SK-N-SH (cell line): ENCODE data around the gene CTF1. TPM values are rescaled to one million over a fixed set of nuclear protein-coding genes. Genes with fewer than 3 reads are reported as not detected.

Experiments used
- CTCF ChIA-PET: fragments of 300-600, 350-600 bp; formaldehyde crosslinking; extraction: SDS; loops from one replicate; lab custom pipeline; 2021; lab: Yijun Ruan, JAX
- POLR2A ChIA-PET: fragments of 350-600 bp; sonication (Branson Sonifier 250); formaldehyde crosslinking; extraction: SDS; loops from one replicate; lab custom pipeline; 2020; ENCODE audit warnings: antibody characterized with exemption, inconsistent platforms; lab: Yijun Ruan, JAX
- DNase-seq: peaks from one replicate; pipeline ENCODE4 v3.0.0; 2012
- H2AFZ ChIP-seq: fragments of 200-600 bp; sonication (generic); 2 replicates; pipeline ENCODE4 v1.8.1; 2016; ENCODE audit warnings: antibody characterized with exemption, mild to moderate bottlenecking, low read depth
- H3F3A ChIP-seq: fragments of 200-600 bp; sonication (generic); replicated peaks from 2 replicates; pipeline ENCODE3; 2016; ENCODE audit warnings: antibody characterized with exemption, mild to moderate bottlenecking; ENCODE audit not compliant: insufficient read depth
- H3K27ac ChIP-seq, 2 experiments: fragments of 200-500 bp in 1 of 2; fragments of 200-600 bp in 1 of 2; sonication (Bioruptor generic) in 1 of 2; sonication (generic), shearing (Covaris generic) in 1 of 2; 2 replicates each; pipeline versions ENCODE4 v1.5.1 to v1.6.1; 2014 to 2016; ENCODE audit warnings: low read depth in 2 of 2, inconsistent platforms in 1 of 2, low read length in 1 of 2, mild to moderate bottlenecking in 1 of 2, mixed read lengths in 1 of 2
- H3K27me3 ChIP-seq: fragments of 200-600 bp; sonication (generic), shearing (Covaris generic); 2 replicates; pipeline ENCODE4 v1.6.1; 2016; ENCODE audit warnings: mixed run types; ENCODE audit not compliant: insufficient read depth
- H3K36me3 ChIP-seq, 2 experiments: fragments of 200-500 bp in 1 of 2; fragments of 200-600 bp in 1 of 2; sonication (Bioruptor generic) in 1 of 2; sonication (generic) in 1 of 2; replicated peaks in 1 of 2; 2 replicates each; pipeline versions ENCODE3 to v1.5.1; 2014 to 2016; ENCODE audit warnings: low read length in 1 of 2, mild to moderate bottlenecking in 1 of 2; ENCODE audit not compliant: insufficient read depth in 2 of 2, control insufficient read depth in 1 of 2
- H3K4me1 ChIP-seq, 2 experiments: fragments of 200-500 bp in 1 of 2; fragments of 200-600 bp in 1 of 2; sonication (Bioruptor generic) in 1 of 2; sonication (generic), shearing (Covaris generic) in 1 of 2; 2 replicates each; pipeline versions ENCODE4 v1.5.1 to v1.6.1; 2014 to 2016; ENCODE audit warnings: low read depth in 1 of 2, low read length in 1 of 2, mixed run types in 1 of 2; ENCODE audit not compliant: insufficient read depth in 2 of 2, control insufficient read depth in 1 of 2
- H3K4me2 ChIP-seq: fragments of 200-600 bp; sonication (generic), shearing (Covaris generic); 2 replicates; pipeline ENCODE4 v1.6.1; 2017; ENCODE audit warnings: mixed run types
- H3K4me3 ChIP-seq, 2 experiments: fragments of 200-500 bp in 1 of 2; fragments of 200-600 bp in 1 of 2; sonication (Bioruptor generic) in 1 of 2; sonication (generic), shearing (Covaris generic) in 1 of 2; 2 replicates each; pipeline versions ENCODE4 v1.5.1 to v1.8.1; 2014 to 2016; ENCODE audit warnings: low read depth in 2 of 2, inconsistent platforms in 1 of 2, low read length in 1 of 2, mild to moderate bottlenecking in 1 of 2, mixed read lengths in 1 of 2, moderate library complexity in 1 of 2
- H3K79me2 ChIP-seq: fragments of 200-600 bp; sonication (generic); 2 replicates; pipeline ENCODE4 v1.8.1; 2017; ENCODE audit warnings: mild to moderate bottlenecking; ENCODE audit not compliant: insufficient read depth
- H3K9ac ChIP-seq: fragments of 200-600 bp; sonication (generic); 2 replicates; pipeline ENCODE4 v1.6.1; 2017; ENCODE audit warnings: mixed run types
- H3K9me2 ChIP-seq: fragments of 200-600 bp; sonication (generic); 2 replicates; pipeline ENCODE4 v1.6.1; 2017; ENCODE audit warnings: mixed run types
- H3K9me3 ChIP-seq: fragments of 200-600 bp; sonication (generic); 2 replicates; pipeline ENCODE4 v1.6.1; 2017; ENCODE audit warnings: mixed run types, mild to moderate bottlenecking, moderate library complexity
- H4K20me1 ChIP-seq: fragments of 200-600 bp; sonication (generic); 2 replicates; pipeline ENCODE4 v1.6.1; 2017; ENCODE audit warnings: mild to moderate bottlenecking, mixed run types; ENCODE audit not compliant: insufficient read depth
- CTCF ChIP-seq: fragments of 200-600 bp; sonication (generic); IDR thresholded peaks from 2 replicates; pipeline ENCODE4 v1.6.1; 2017; ENCODE audit warnings: antibody characterized with exemption, mild to moderate bottlenecking, moderate library complexity
- GATA2 ChIP-seq: sonication (generic); formaldehyde crosslinking; IDR thresholded peaks from 2 replicates; pipeline ENCODE4 v1.5.0; 2020; ENCODE audit warnings: mild to moderate bottlenecking, missing genetic modification reagents
- NFIC ChIP-seq: IDR thresholded peaks from 2 replicates; pipeline ENCODE4 v1.4.0; 2012; ENCODE audit warnings: borderline replicate concordance
- RCOR1 ChIP-seq: fragments of 150-350 bp; IDR thresholded peaks from 2 replicates; pipeline ENCODE4 v1.6.1; 2017; ENCODE audit warnings: antibody characterized with exemption, low read length
- ZBTB33 ChIP-seq: IDR thresholded peaks from 2 replicates; pipeline ENCODE4 v1.4.0; 2012; ENCODE audit warnings: low read depth, borderline replicate concordance
- WGBS: methylation state at CpG from one replicate; pipeline ENCODE4 v1.1.6; 2017; ENCODE audit warnings: low lambda C conversion rate; 5-methylcytosine and 5-hydroxymethylcytosine counted together
- polyA plus RNA-seq, 3 experiments: library from polyadenylated mRNA; depleted of rRNA; stranded (reverse); fragments of >200 nt; gene quantifications; 2 replicates each; pipeline ENCODE4 v1.2.3, GENCODE V29; 2012
- TF ChIP-seq, protein P1 (sequence below): IDR thresholded peaks from 2 replicates; pipeline ENCODE4 v1.4.0; 2012; ENCODE audit warnings: low read depth, borderline replicate concordance
- TF ChIP-seq, protein P2 (sequence below): IDR thresholded peaks from 2 replicates; pipeline ENCODE4 v1.6.1; 2012; ENCODE audit warnings: mild to moderate bottlenecking, low read depth, low read length, moderate library complexity

CTF1 gene
- polyA plus RNA-seq, 1 of the 3 experiments (the other 2 are of a cell fraction), result 45.7 TPM

GRCh38 chr16:30858111-30858495 is 38.3 kb upstream of the CTF1 start:
- no peaks in the 10 kb centered on the region for H3K9me3 ChIP-seq
- TF ChIP-seq, protein P1, sequence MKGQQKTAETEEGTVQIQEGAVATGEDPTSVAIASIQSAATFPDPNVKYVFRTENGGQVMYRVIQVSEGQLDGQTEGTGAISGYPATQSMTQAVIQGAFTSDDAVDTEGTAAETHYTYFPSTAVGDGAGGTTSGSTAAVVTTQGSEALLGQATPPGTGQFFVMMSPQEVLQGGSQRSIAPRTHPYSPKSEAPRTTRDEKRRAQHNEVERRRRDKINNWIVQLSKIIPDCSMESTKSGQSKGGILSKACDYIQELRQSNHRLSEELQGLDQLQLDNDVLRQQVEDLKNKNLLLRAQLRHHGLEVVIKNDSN, result no peak
- TF ChIP-seq NFIC, result no peak
- no peak for TF ChIP-seq ZBTB33
- no peak for TF ChIP-seq GATA2
- TF ChIP-seq, protein P2, sequence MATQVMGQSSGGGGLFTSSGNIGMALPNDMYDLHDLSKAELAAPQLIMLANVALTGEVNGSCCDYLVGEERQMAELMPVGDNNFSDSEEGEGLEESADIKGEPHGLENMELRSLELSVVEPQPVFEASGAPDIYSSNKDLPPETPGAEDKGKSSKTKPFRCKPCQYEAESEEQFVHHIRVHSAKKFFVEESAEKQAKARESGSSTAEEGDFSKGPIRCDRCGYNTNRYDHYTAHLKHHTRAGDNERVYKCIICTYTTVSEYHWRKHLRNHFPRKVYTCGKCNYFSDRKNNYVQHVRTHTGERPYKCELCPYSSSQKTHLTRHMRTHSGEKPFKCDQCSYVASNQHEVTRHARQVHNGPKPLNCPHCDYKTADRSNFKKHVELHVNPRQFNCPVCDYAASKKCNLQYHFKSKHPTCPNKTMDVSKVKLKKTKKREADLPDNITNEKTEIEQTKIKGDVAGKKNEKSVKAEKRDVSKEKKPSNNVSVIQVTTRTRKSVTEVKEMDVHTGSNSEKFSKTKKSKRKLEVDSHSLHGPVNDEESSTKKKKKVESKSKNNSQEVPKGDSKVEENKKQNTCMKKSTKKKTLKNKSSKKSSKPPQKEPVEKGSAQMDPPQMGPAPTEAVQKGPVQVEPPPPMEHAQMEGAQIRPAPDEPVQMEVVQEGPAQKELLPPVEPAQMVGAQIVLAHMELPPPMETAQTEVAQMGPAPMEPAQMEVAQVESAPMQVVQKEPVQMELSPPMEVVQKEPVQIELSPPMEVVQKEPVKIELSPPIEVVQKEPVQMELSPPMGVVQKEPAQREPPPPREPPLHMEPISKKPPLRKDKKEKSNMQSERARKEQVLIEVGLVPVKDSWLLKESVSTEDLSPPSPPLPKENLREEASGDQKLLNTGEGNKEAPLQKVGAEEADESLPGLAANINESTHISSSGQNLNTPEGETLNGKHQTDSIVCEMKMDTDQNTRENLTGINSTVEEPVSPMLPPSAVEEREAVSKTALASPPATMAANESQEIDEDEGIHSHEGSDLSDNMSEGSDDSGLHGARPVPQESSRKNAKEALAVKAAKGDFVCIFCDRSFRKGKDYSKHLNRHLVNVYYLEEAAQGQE, result no peak
- TF ChIP-seq RCOR1, result no peak
- no peak for TF ChIP-seq CTCF
- no peak overlapping the region for H3K4me2 ChIP-seq
- DNase-seq, result no peak
- CTCF ChIA-PET, result interaction anchor here (6.5 kb wide), 1 partner anchor 13 kb away, joined by 42 read pairs; no protein-coding TSS in a partner anchor
- H3K79me2 ChIP-seq, result no peaks in the 10 kb centered on the region
- H3K9me2 ChIP-seq, result no peaks in the 10 kb centered on the region
- no peak overlapping the region for H3K27ac ChIP-seq
- no peak overlapping the region for H3K9ac ChIP-seq
- WGBS, result 93% methylated on average over 3 of the region's 3 CpGs
- no peak overlapping the region for H2AFZ ChIP-seq
- H4K20me1 ChIP-seq, result no peaks in the 10 kb centered on the region
- peaks cover 0 to 6% of the 10 kb centered on the region in 2 experiments for H3K36me3 ChIP-seq
- H3K27me3 ChIP-seq, result no peaks in the 10 kb centered on the region
- H3K4me3 ChIP-seq, result no peak overlapping the region
- POLR2A ChIA-PET, result no interaction called here
- H3F3A ChIP-seq, result no peaks in the 10 kb centered on the region
- no peaks in the 10 kb centered on the region for H3K4me1 ChIP-seq
